NB4 (cell line): Measurements from ENCODE around the gene UTF1.

Experiments
- DNase-seq: peaks from one replicate; pipeline ENCODE4 v3.0.0; 2010; ENCODE audit warnings: low read depth
- H3K4me3 ChIP-seq: one replicate; pipeline ENCODE4 v1.5.1; 2011; ENCODE audit warnings: mild to moderate bottlenecking, low read depth, low read length, moderate library complexity
- MYC ChIP-seq: IDR thresholded peaks from 2 replicates; pipeline ENCODE4 v1.6.1; 2011; ENCODE audit warnings: low read depth, low read length
- POLR2A ChIP-seq: IDR thresholded peaks from 2 replicates; pipeline ENCODE4 v1.6.1; 2011; ENCODE audit warnings: mild to moderate bottlenecking; ENCODE audit not compliant: insufficient read length; ENCODE audit errors: extremely low read depth
- TF ChIP-seq, protein P1 (sequence below): IDR thresholded peaks from one replicate; pipeline ENCODE4 v1.5.1; 2012; ENCODE audit warnings: low read depth, low read length
- TF ChIP-seq, protein P2 (sequence below): IDR thresholded peaks from 2 replicates; pipeline ENCODE4 v1.6.1; 2011; ENCODE audit warnings: low read depth, low read length

The UTF1 gene, protein sequence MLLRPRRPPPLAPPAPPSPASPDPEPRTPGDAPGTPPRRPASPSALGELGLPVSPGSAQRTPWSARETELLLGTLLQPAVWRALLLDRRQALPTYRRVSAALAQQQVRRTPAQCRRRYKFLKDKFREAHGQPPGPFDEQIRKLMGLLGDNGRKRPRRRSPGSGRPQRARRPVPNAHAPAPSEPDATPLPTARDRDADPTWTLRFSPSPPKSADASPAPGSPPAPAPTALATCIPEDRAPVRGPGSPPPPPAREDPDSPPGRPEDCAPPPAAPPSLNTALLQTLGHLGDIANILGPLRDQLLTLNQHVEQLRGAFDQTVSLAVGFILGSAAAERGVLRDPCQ

DNA sequence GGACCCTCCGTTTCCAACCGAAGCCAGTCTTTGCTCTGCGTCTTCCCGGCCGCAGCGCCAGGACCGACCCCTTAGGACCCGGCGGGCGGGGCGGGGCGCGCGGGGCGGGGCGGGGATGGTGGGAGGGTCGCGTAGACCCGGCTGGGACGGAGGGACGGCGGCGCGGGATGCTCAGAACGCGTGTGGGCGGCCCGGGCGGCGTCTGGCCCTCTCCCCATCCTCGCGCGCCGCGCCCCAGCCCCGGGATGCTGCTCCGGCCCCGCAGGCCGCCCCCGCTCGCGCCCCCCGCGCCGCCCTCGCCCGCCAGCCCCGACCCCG is at the start of gene UTF1:
TSS of gene UTF1 (plus strand) at position 174 of the 318 bp plus-strand sequence. CDS start at position 246, 72 bp downstream.
- TF ChIP-seq POLR2A = no peak
- TF ChIP-seq, protein P1, sequence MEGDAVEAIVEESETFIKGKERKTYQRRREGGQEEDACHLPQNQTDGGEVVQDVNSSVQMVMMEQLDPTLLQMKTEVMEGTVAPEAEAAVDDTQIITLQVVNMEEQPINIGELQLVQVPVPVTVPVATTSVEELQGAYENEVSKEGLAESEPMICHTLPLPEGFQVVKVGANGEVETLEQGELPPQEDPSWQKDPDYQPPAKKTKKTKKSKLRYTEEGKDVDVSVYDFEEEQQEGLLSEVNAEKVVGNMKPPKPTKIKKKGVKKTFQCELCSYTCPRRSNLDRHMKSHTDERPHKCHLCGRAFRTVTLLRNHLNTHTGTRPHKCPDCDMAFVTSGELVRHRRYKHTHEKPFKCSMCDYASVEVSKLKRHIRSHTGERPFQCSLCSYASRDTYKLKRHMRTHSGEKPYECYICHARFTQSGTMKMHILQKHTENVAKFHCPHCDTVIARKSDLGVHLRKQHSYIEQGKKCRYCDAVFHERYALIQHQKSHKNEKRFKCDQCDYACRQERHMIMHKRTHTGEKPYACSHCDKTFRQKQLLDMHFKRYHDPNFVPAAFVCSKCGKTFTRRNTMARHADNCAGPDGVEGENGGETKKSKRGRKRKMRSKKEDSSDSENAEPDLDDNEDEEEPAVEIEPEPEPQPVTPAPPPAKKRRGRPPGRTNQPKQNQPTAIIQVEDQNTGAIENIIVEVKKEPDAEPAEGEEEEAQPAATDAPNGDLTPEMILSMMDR = no peak
- H3K4me3 ChIP-seq = no peak within 1 kb of the TSS
- DNase-seq = no peak

DNA sequence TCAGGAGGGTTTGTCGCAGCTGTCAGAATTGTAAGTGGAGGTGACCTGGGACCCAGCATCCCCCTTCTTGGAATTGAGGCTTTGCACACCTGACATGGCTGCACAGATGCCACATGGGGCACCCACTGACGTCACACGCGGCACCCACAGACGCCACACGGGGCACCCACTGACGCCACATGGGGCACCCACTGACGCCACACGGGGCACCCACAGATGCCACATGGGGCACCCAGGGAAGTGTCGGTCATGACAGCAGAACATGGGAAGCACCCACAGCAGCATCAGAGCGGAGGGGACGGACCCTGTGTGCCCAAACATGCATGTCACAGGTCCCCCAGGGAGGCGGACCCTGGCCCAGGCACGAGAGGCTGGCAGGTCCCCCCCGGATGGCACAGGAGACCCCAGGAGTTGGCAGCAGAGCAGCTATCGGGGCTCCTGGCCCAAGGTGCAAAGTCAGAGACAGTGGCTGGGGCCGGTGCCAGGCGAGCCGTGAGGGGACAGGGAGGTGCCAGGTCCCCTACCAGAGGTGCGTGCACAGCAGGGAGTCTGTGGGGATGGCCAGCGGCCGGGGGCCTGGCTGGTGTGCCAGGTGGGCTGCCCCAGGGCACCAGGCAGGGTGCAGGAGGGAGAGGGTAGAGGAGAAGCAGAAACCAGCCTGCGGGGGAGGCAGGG is 48.9 kb upstream of the UTF1 start:
- no peak for TF ChIP-seq MYC
- no peak for TF ChIP-seq POLR2A
- TF ChIP-seq, protein P1 = no peak
- TF ChIP-seq, protein P2, sequence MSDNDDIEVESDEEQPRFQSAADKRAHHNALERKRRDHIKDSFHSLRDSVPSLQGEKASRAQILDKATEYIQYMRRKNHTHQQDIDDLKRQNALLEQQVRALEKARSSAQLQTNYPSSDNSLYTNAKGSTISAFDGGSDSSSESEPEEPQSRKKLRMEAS = no peak
- no peak for DNase-seq
- no peak overlapping the region for H3K4me3 ChIP-seq

DNA sequence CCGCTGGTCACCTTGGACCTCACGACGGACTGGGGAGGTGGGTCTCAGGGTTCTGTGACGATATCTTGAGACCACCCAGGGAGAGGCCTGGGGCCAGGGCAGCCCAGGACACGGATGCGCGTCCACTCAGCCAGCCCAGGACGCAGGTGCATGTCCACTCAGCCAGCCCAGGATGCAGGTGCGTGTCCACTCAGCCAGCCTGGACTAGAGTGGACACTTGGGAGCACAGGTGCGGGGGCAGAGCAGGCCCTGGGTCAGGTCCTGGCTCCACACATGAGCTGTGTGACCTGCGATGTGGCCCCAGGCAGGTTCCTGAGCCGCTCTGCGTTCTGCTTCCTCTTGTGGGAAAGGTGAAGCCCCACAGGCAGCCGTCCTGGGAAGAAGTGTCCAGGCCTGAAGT is 47.8 kb upstream of the UTF1 start:
- no peak for DNase-seq
- TF ChIP-seq, protein P1 = no peak
- TF ChIP-seq, protein P2 = no peak
- TF ChIP-seq POLR2A = no peak
- TF ChIP-seq MYC = no peak

DNA sequence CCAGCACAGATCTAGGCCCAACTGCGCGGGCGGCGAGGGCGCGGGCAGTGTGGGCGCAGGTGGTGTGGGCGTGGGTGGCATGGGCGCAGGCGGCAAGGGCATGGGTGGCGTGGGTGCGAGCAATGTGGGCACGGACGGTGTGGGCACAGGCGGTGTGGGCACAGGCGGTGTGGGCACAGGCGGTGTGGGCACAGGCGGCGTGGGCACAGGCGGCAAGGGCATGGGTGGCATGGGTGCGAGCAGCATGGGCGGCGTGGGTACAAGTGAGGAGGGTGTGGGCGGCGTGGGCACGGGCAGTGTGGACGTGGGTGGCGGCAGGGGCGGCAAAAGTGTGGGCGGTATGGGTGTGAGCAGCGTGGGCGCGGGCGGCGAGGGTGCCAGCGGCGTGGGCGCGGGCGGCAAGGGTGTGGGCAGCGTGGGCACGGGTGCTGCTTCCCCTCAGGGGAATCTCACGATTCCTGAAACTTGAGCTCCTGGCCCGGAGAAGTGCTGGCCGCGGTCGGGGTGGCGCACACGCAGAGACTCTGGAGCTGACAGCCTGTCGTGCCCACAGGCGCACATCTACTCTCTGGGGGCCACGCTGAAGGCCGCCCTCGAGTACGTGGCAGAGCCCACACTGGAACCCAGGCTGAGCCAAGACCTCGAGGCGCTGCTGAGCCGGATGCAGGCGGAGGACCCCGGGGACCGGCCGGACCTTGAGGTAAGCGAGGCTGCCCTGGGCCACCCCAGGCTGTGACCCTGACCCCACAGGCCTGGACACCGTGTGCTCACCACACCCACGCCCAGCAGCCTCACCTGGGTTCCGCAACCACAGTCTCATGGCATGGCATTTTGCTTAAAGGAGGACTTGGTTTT is 47.0 kb upstream of the UTF1 start:
- DNase-seq = no peak
- no peak for TF ChIP-seq POLR2A
- TF ChIP-seq MYC = no peak
- TF ChIP-seq, protein P1 = no peak
- TF ChIP-seq, protein P2 = no peak
- H3K4me3 ChIP-seq = no peak overlapping the region

More for the DNA sequence above, 47.8 kb upstream of the UTF1 start:
- H3K4me3 ChIP-seq = no peak overlapping the region

DNA sequence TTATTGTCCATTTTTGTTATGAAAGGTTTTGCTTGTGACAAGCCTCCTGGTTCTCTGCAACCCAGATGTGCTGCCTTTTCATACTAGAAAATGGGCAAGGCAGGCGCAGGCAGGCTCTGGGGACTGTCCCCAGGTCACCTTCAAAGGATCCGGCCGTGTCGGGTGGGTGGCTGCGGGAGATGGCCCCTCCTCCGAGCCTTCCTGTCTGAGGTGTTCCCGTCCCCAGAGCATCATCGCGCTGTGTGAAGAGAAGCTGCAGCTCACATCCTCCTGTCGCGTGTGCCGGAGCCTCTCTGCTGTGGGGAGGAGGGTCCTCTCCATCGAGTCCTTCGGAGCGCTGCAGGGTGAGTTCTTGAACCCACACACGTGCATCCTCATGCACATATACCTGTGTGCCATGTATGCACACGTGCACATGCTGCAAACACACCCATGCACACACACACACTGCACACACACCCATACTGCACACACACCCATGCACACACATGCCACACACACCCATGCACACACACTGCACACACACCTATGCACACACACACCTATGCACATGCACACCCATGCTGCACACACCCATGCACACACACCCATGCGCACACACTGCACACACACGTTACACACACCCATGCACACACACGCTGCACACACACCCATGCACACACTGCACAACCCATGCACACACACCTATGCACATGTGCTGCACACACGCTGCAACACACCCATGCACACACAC is 46.2 kb upstream of the UTF1 start:
- no peak overlapping the region for H3K4me3 ChIP-seq
- TF ChIP-seq POLR2A = no peak
- no peak for TF ChIP-seq MYC
- TF ChIP-seq, protein P1 = no peak
- TF ChIP-seq, protein P2 = no peak
- no peak for DNase-seq
